HEK293T (cell line): Measurements from ENCODE around the gene FNDC3B.

ENCODE experiments used
- ARNT ChIP-seq: fragments of 450-650 bp; IDR thresholded peaks from 2 replicates; pipeline ENCODE4 v1.6.1; 2017; ENCODE audit warnings: mild to moderate bottlenecking
- ELF4 ChIP-seq: fragments of 450-650 bp; IDR thresholded peaks from 2 replicates; pipeline ENCODE4 v1.6.1; 2017; ENCODE audit warnings: antibody characterized with exemption
- FOXA1 ChIP-seq: fragments of 450-650 bp; IDR thresholded peaks from 2 replicates; pipeline ENCODE4 v1.6.1; 2016; ENCODE audit warnings: mild to moderate bottlenecking
- FOXK2 ChIP-seq: fragments of 450-650 bp; IDR thresholded peaks from 2 replicates; pipeline ENCODE4 v1.6.1; 2016; ENCODE audit warnings: mild to moderate bottlenecking
- FOXM1 ChIP-seq: fragments of 450-650 bp; IDR thresholded peaks from 2 replicates; pipeline ENCODE4 v1.6.1; 2017; ENCODE audit warnings: mild to moderate bottlenecking, borderline replicate concordance
- HDGF ChIP-seq: fragments of 450-650 bp; IDR thresholded peaks from 2 replicates; pipeline ENCODE4 v1.6.1; 2017; ENCODE audit warnings: antibody characterized with exemption, borderline replicate concordance
- L3MBTL2 ChIP-seq: fragments of 450-650 bp; conservative IDR thresholded peaks from 2 replicates; pipeline ENCODE4 v1.6.1; 2016; ENCODE audit warnings: mild to moderate bottlenecking
- LEF1 ChIP-seq: fragments of 450-650 bp; IDR thresholded peaks from 2 replicates; pipeline ENCODE4 v1.6.1; 2017; ENCODE audit warnings: mild to moderate bottlenecking, borderline replicate concordance
- PKNOX1 ChIP-seq: fragments of 450-650 bp; IDR thresholded peaks from 2 replicates; pipeline ENCODE4 v1.6.1; 2016
- SP1 ChIP-seq: fragments of 450-650 bp; IDR thresholded peaks from 2 replicates; pipeline ENCODE4 v1.6.1; 2017
- TARDBP ChIP-seq: fragments of 450-650 bp; IDR thresholded peaks from 2 replicates; pipeline ENCODE4 v1.6.1; 2016
- ZNF384 ChIP-seq: fragments of 450-650 bp; IDR thresholded peaks from 2 replicates; pipeline ENCODE4 v1.6.1; 2016

- TF ChIP-seq ARNT (no peak), SP1 (no peak), L3MBTL2 (no peak), TARDBP (no peak), ELF4 (no peak), FOXA1 (no peak), FOXM1 (no peak), FOXK2 (no peak), ZNF384 (no peak), LEF1 (no peak), HDGF (no peak), PKNOX1 (no peak)
Measured at GRCh38 chr3:172333042-172333377, 293.6 kb downstream of the FNDC3B start.
